Astrocyte of the spinal cord (primary cell): Measurements from ENCODE around the gene OSBPL3.

Source experiments
- DNase-seq: peaks from one replicate; pipeline ENCODE4 v3.0.0; 2011; ENCODE audit warnings: low read depth, low spot score
- H3K4me3 ChIP-seq: 2 replicates; pipeline ENCODE4 v1.5.1; 2011; ENCODE audit warnings: low read depth, mild to moderate bottlenecking, low read length, moderate library complexity
- in situ Hi-C: cut with HindIII; loops from 2 replicates; pipeline ENCODE4 v1.10.0; 2017; ENCODE audit warnings: low sequenced_read_pairs
- TF ChIP-seq, protein P1 (sequence below): IDR thresholded peaks from 2 replicates; pipeline ENCODE4 v1.5.1; 2012; ENCODE audit warnings: low read depth, mild to moderate bottlenecking, low read length, inconsistent platforms

Gene OSBPL3

GRCh38 chr7:24885716-24886115, 94.3 kb downstream of the OSBPL3 start:
- H3K4me3 ChIP-seq, result no peak overlapping the region
- TF ChIP-seq, protein P1, sequence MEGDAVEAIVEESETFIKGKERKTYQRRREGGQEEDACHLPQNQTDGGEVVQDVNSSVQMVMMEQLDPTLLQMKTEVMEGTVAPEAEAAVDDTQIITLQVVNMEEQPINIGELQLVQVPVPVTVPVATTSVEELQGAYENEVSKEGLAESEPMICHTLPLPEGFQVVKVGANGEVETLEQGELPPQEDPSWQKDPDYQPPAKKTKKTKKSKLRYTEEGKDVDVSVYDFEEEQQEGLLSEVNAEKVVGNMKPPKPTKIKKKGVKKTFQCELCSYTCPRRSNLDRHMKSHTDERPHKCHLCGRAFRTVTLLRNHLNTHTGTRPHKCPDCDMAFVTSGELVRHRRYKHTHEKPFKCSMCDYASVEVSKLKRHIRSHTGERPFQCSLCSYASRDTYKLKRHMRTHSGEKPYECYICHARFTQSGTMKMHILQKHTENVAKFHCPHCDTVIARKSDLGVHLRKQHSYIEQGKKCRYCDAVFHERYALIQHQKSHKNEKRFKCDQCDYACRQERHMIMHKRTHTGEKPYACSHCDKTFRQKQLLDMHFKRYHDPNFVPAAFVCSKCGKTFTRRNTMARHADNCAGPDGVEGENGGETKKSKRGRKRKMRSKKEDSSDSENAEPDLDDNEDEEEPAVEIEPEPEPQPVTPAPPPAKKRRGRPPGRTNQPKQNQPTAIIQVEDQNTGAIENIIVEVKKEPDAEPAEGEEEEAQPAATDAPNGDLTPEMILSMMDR, result no peak
- in situ Hi-C loops, result no loop called here
- DNase-seq, result no peak

DNA sequence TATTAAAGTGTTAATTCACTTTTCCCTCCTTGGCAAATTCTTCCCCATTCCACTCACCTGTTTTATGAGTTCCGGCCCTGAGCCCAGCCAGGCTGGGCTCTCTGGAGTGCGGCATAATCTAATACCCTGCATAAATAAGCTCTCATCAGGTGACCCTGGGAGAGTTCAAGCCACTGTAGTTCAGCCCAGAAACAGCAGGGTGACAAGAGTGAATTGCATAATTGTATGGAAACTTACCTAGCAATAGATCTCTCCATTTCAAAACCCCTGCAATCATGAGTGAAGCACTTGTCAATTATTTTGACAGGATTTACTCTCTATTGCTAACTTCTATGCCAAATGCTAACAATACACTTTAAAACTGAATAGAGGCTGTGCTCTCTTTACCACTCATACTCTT, 94.7 kb downstream of the OSBPL3 start:
- no peak for DNase-seq
- in situ Hi-C loops, result no loop called here
- TF ChIP-seq, protein P1, result no peak
- H3K4me3 ChIP-seq, result no peak overlapping the region

DNA sequence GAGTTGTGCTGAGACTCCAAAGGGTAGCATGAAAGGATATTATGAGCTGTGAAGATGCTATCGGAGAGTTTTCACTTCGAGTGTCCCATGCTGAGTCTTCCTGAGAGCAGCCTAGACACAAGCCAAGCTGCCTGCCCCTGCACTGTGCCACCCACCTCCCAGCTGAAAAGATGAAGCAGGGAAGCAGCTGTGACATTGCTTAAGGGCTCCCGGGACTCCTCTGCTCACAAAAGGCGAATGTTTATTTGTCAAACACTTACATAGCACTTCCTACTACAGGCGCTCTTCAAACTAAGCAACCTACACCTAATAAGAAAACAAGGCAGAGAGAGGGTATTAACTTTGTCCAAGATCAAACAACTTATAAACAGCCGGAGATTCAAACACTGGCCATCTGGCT, 95.6 kb downstream of the OSBPL3 start:
- DNase-seq, result no peak
- H3K4me3 ChIP-seq, result no peak overlapping the region
- in situ Hi-C loops, result no loop called here
- TF ChIP-seq, protein P1, result no peak

GRCh38 chr7:24883622-24884013, 96.4 kb downstream of the OSBPL3 start:
- TF ChIP-seq, protein P1, result no peak
- H3K4me3 ChIP-seq, result no peak overlapping the region
- DNase-seq, result no peak
- in situ Hi-C loops, result no loop called here

DNA sequence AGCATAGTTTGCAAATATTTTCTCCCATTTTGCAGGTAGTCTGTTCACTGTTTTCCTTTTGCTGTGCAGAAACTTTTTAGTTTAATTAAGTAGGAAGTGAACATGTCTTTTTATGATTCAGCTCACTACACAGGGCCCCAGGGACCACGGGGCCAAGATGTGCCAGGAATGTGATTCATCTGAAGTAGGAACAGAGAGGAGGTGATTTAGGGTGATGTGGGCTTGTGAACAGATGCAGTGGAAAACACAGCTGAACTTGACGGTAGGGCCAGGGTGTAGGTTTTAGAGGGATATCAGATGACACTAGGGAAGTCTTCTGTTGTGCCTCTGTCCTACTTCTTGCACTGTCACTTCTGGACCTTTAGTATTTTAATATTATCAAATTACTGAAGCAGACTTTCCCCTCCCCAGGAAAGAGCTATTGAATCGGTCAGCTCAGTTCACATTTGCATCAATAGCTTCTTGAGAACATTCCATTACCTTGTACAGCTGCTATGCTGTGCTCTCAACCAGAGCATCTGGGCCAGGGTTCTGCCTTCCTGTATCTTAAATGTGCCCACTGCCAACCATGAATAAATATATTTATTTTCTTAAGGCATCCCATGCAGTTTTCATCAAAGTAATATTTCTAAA, 96.9 kb downstream of the OSBPL3 start:
- H3K4me3 ChIP-seq, result no peak overlapping the region
- TF ChIP-seq, protein P1, result no peak
- peak; percentile 85 for DNase-seq
- in situ Hi-C loops, result no loop called here

- in situ Hi-C loops, result no loop called here
- TF ChIP-seq, protein P1, result peak; percentile 13
- no peak overlapping the region for H3K4me3 ChIP-seq
Measured at GRCh38 chr7:24881623-24882022, 98.4 kb downstream of the OSBPL3 start.

More at GRCh38 chr7:24881623-24882022, 98.4 kb downstream of the OSBPL3 start:
- no peak for DNase-seq
